Astrocyte (in vitro differentiated cells and primary cell): Measurements from ENCODE around the gene AGTPBP1. TPM values are rescaled to one million over a fixed set of nuclear protein-coding genes. Genes with fewer than 3 reads are reported as not detected.

Experiments used
- DNase-seq: peaks from one replicate; pipeline ENCODE4 v3.0.0-alpha.2; 2010; ENCODE audit warnings: low read depth
- FAIRE-seq: peaks from 2 replicates; lab custom pipeline; 2011; peaks lifted over from hg19 to GRCh38; lab: Jason Lieb, UNC
- H2AFZ ChIP-seq: 2 replicates; pipeline ENCODE4 v1.6.0; 2012; ENCODE audit warnings: low read depth, low read length, inconsistent platforms
- H3K27ac ChIP-seq: 2 replicates; pipeline ENCODE4 v1.5.1; 2011; ENCODE audit warnings: low read depth, low read length, inconsistent platforms
- H3K27me3 ChIP-seq: 2 replicates; pipeline ENCODE4 v1.6.0; 2011; ENCODE audit warnings: low read length, inconsistent platforms; ENCODE audit not compliant: insufficient read depth
- H3K36me3 ChIP-seq: 2 replicates; pipeline ENCODE4 v1.5.1; 2011; ENCODE audit warnings: low read length, inconsistent platforms; ENCODE audit not compliant: insufficient read depth
- H3K4me1 ChIP-seq: 2 replicates; pipeline ENCODE4 v1.5.1; 2011; ENCODE audit warnings: low read length, inconsistent platforms; ENCODE audit not compliant: insufficient read depth
- H3K4me2 ChIP-seq: 2 replicates; pipeline ENCODE4 v1.6.0; 2012; ENCODE audit warnings: low read length, inconsistent platforms
- H3K4me3 ChIP-seq: 2 replicates; pipeline ENCODE4 v1.5.1; 2011; ENCODE audit warnings: low read depth, mild to moderate bottlenecking, low read length, inconsistent platforms; ENCODE audit not compliant: insufficient read depth
- H3K79me2 ChIP-seq: 2 replicates; pipeline ENCODE4 v1.6.0; 2012; ENCODE audit warnings: mild to moderate bottlenecking, low read length, inconsistent platforms; ENCODE audit not compliant: insufficient read depth
- H3K9ac ChIP-seq: 2 replicates; pipeline ENCODE4 v1.6.0; 2012; ENCODE audit warnings: mild to moderate bottlenecking, low read length, inconsistent platforms
- H3K9me3 ChIP-seq: 2 replicates; pipeline ENCODE4 v1.5.1; 2012; ENCODE audit warnings: low read depth, mild to moderate bottlenecking, low read length, inconsistent platforms; ENCODE audit not compliant: insufficient read depth
- H4K20me1 ChIP-seq: 2 replicates; pipeline ENCODE4 v1.6.0; 2012; ENCODE audit warnings: low read length, inconsistent platforms; ENCODE audit not compliant: insufficient read depth
- H3K27ac Mint-ChIP-seq: one replicate; pipeline ENCODE4 v1.8.0; 2021; ENCODE audit warnings: mild to moderate bottlenecking, mixed read lengths; ENCODE audit not compliant: unreplicated experiment
- H3K27me3 Mint-ChIP-seq: one replicate; pipeline ENCODE4 v1.8.0; 2021; ENCODE audit warnings: low read depth, mixed read lengths; ENCODE audit not compliant: unreplicated experiment
- H3K36me3 Mint-ChIP-seq: one replicate; pipeline ENCODE4 v1.8.0; 2021; ENCODE audit warnings: low read depth, mixed read lengths; ENCODE audit not compliant: unreplicated experiment
- H3K4me1 Mint-ChIP-seq: one replicate; pipeline ENCODE4 v1.8.0; 2021; ENCODE audit warnings: low read depth, mixed read lengths; ENCODE audit not compliant: unreplicated experiment
- H3K4me3 Mint-ChIP-seq: one replicate; pipeline ENCODE4 v1.8.0; 2021; ENCODE audit warnings: mild to moderate bottlenecking, moderate library complexity, mixed read lengths; ENCODE audit not compliant: unreplicated experiment
- H3K9me3 Mint-ChIP-seq: one replicate; pipeline ENCODE4 v1.8.0; 2021; ENCODE audit warnings: mild to moderate bottlenecking, mixed read lengths; ENCODE audit not compliant: unreplicated experiment
- EZH2 ChIP-seq: IDR thresholded peaks from 2 replicates; pipeline ENCODE4 v1.6.1; 2012; ENCODE audit warnings: mild to moderate bottlenecking, low read length, inconsistent platforms; ENCODE audit not compliant: insufficient read depth
- total RNA-seq: library from RNA; stranded (reverse); gene quantifications from 2 replicates; pipeline ENCODE4 v1.2.1, GENCODE V29; 2021
- TF ChIP-seq, protein P1 (sequence below): IDR thresholded peaks from 2 replicates; pipeline ENCODE4 v1.5.1; 2011; ENCODE audit warnings: low read depth, mild to moderate bottlenecking, inconsistent platforms, low read length, moderate library complexity; ENCODE audit not compliant: insufficient read depth

AGTPBP1 gene
- total RNA-seq, 1 donor from 2014 or later: 30.0 TPM

DNA sequence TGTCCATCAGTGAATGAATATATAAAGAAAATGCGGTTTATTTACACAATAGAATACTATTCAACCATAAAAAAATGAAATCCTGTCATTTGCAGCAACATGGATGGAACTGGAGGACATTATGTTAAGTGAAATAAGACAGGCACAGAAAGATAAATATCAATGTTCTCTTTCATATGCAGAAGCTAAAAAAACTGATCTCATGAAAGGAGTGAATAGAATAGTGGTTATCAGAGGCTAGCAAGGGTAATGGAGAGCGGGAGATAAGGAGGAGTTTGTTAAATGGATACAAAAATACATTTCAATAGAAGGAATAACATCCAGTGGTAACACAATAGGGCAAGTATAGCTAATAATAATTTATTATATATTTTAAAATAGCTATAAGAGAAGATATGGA, 65.0 kb downstream of the AGTPBP1 start:
- Histone ChIP-seq H3K36me3 (no peaks in the 10 kb centered on the region), H3K27ac (no peak overlapping the region), H3K4me1 (no peaks in the 10 kb centered on the region), H3K4me2 (no peak overlapping the region), H4K20me1 (no peaks in the 10 kb centered on the region), H3K79me2 (no peaks in the 10 kb centered on the region), H3K9me3 (no peaks in the 10 kb centered on the region), H3K9ac (no peak overlapping the region), H2AFZ (no peak overlapping the region), H3K4me3 (no peak overlapping the region), H3K27me3 (no peaks in the 10 kb centered on the region)
- FAIRE-seq (no peak), DNase-seq (no peak)
- TF ChIP-seq, protein P1, sequence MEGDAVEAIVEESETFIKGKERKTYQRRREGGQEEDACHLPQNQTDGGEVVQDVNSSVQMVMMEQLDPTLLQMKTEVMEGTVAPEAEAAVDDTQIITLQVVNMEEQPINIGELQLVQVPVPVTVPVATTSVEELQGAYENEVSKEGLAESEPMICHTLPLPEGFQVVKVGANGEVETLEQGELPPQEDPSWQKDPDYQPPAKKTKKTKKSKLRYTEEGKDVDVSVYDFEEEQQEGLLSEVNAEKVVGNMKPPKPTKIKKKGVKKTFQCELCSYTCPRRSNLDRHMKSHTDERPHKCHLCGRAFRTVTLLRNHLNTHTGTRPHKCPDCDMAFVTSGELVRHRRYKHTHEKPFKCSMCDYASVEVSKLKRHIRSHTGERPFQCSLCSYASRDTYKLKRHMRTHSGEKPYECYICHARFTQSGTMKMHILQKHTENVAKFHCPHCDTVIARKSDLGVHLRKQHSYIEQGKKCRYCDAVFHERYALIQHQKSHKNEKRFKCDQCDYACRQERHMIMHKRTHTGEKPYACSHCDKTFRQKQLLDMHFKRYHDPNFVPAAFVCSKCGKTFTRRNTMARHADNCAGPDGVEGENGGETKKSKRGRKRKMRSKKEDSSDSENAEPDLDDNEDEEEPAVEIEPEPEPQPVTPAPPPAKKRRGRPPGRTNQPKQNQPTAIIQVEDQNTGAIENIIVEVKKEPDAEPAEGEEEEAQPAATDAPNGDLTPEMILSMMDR: no peak
- TF ChIP-seq EZH2: no peak
- no peaks in the 10 kb centered on the region for H3K9me3 Mint-ChIP-seq
- no peak overlapping the region for H3K27ac Mint-ChIP-seq
- no peak overlapping the region for H3K4me3 Mint-ChIP-seq
- H3K27me3 Mint-ChIP-seq: no peaks in the 10 kb centered on the region
- no peaks in the 10 kb centered on the region for H3K4me1 Mint-ChIP-seq
- H3K36me3 Mint-ChIP-seq: no peaks in the 10 kb centered on the region

- Mint-ChIP-seq H3K4me1 (no peaks in the 10 kb centered on the region), H3K4me3 (no peak overlapping the region), H3K36me3 (no peaks in the 10 kb centered on the region), H3K9me3 (no peaks in the 10 kb centered on the region), H3K27ac (no peak overlapping the region), H3K27me3 (no peaks in the 10 kb centered on the region)
- Histone ChIP-seq H4K20me1 (no peaks in the 10 kb centered on the region), H2AFZ (no peak overlapping the region), H3K9ac (no peak overlapping the region), H3K27ac (no peak overlapping the region), H3K4me3 (no peak overlapping the region), H3K79me2 (no peaks in the 10 kb centered on the region), H3K9me3 (no peaks in the 10 kb centered on the region), H3K36me3 (no peaks in the 10 kb centered on the region), H3K4me2 (no peak overlapping the region), H3K4me1 (no peaks in the 10 kb centered on the region), H3K27me3 (no peaks in the 10 kb centered on the region)
- FAIRE-seq (no peak), DNase-seq (no peak)
- TF ChIP-seq, protein P1: no peak
- TF ChIP-seq EZH2: no peak
Measured at GRCh38 chr9:85667374-85667773, 74.4 kb downstream of the AGTPBP1 start.

DNA sequence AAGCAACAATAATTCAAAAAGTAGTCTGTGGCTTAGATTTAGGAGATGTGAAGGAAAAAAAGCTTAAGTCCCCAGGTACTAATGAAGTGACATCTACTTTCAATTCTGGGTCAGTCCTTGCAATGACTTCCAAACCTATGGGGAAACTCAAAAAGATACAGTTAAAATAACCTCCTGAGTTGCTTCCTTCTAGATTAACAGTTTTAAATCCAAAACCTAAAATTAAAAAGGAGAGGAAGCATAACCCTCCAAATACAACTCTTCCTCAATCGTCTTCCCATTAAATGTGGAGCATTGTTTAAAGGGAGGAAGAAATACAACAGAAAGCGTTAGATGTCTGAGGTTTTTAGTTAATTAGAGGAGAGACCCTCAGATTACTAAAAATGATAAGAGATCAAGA, 75.7 kb downstream of the AGTPBP1 start:
- Histone ChIP-seq H3K36me3 (no peaks in the 10 kb centered on the region), H3K4me2 (no peak overlapping the region), H3K4me3 (no peak overlapping the region), H4K20me1 (no peaks in the 10 kb centered on the region), H3K9me3 (no peaks in the 10 kb centered on the region), H3K79me2 (no peaks in the 10 kb centered on the region), H3K27ac (no peak overlapping the region), H3K27me3 (no peaks in the 10 kb centered on the region), H3K9ac (no peak overlapping the region), H2AFZ (no peak overlapping the region), H3K4me1 (no peaks in the 10 kb centered on the region)
- H3K36me3 Mint-ChIP-seq: no peaks in the 10 kb centered on the region
- no peak overlapping the region for H3K4me3 Mint-ChIP-seq
- DNase-seq (no peak), FAIRE-seq (no peak)
- H3K9me3 Mint-ChIP-seq: no peaks in the 10 kb centered on the region
- no peak for TF ChIP-seq EZH2
- H3K4me1 Mint-ChIP-seq: no peaks in the 10 kb centered on the region
- no peak overlapping the region for H3K27ac Mint-ChIP-seq
- no peaks in the 10 kb centered on the region for H3K27me3 Mint-ChIP-seq
